Activated CD4-positive, alpha-beta T cell treated with anti-CD3 and anti-CD28 coated beads, Interleukin-2, Interleukin-4, amounts not matched to agents 100 ng/mL and 50 ng/mL, durations not matched to agents 16 hours and 8 hours (primary cell): ENCODE data around the gene SIX3.

Source experiments
- DNase-seq: peaks from one replicate; pipeline ENCODE4 v3.0.0-alpha.2; 2020; ENCODE audit warnings: low spot score

Gene SIX3

DNA sequence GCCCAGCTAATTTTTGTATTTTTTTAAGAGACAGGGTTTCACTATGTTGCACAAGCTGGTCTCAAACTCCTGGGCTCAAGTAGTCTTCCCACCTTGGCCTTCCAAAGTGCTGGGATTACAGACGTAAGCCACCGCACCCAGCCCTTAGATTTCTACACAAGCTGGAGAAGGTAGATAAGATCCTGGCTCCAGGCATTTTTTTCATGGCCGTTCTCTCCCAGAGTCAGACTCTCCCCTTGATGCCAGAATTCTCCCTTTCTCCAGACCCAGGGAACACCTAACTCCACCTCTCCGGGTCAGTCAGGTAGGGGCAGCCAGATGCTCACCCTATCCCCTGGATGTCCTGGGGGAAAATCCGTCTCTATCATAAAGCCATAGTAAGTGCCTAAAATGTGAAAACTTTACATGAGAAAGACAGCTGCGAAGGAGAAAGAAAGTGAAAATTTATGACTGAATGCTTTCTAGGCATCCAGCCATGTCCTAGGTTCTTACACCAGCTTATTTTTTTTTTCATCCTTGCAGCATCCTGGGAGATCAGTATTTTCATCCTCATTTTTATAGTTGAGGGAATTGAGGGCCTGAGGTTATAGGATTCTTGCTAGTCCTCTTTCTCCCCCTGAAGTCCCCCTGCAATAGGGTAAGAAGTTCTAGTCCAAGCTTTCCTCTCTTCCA lies 16.3 kb downstream of the SIX3 start:
- no peak for DNase-seq

GRCh38 chr2:44959855-44960254 lies 18.4 kb downstream of the SIX3 start:
- no peak for DNase-seq

DNA sequence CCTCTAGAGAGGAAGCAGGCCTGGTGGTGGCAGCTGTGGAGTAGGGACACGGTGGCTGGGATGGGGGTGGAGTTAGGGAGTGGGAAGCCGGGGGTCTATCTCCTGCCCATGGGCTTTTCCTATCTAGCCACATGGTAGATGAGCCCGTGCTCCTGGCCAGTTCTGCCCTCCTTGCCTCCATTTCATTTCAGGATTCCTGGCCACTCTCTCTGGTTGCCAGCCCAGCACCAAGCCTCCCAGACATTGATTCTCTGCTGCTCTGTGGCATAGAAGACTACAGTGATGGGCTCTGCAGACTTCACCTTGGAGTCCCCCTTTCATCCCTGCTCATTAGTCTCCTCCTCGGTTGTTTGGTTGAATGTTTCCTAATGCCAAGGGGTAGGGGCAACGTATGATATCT lies 19.4 kb downstream of the SIX3 start:
- no peak for DNase-seq

GRCh38 chr2:44962176-44962695 lies 20.7 kb downstream of the SIX3 start:
- DNase-seq: no peak

DNA sequence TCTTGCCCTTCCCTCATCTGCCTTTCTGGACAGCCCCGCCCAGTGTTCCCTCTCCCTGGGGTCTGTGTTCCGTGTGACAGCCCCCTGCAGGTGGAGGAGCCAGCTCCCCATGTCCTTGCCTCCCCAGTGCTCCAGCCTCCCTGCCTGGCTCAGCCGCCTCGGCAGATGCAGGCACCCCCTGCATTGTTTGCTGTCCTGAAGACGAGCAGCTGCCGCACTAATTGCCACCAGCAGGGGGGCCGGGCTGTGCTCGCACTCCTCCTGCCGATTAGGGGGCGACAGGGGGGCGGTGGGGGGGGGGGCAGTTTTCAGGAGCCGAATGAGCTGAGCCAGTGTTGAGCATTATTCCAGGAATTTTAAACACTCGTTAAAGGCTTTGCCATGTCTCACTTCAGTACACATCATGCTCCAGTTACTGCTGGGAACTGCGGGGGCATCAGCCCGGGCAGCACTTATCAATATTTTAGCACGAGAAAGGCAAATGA lies 23.3 kb downstream of the SIX3 start:
- DNase-seq: no peak

DNA sequence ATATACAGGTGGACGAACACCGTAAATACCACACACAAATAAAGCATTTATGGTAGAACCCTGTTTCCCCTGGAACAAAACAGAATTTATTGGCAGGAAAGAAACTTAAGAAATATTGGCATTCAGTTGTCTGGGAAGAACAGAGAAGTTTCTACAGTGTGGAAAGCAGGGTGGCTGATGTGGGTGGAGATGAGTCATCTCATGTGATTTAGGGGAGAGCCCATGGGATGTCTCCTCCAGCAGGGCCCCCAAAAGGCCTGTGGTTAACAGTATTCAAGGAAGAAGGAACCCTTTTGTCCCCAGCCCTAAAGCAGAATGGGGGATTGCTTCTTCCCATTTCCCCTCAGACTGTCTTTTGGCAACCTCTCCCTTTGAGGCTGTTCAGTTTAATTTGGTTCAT lies 24.2 kb downstream of the SIX3 start:
- DNase-seq: no peak

- no peak for DNase-seq
Observed at GRCh38 chr2:44967056-44967455, 25.6 kb downstream of the SIX3 start.

GRCh38 chr2:44967727-44968432 lies 26.4 kb downstream of the SIX3 start:
- DNase-seq: no peak

GRCh38 chr2:44969936-44970335 lies 28.4 kb downstream of the SIX3 start:
- DNase-seq: no peak

DNA sequence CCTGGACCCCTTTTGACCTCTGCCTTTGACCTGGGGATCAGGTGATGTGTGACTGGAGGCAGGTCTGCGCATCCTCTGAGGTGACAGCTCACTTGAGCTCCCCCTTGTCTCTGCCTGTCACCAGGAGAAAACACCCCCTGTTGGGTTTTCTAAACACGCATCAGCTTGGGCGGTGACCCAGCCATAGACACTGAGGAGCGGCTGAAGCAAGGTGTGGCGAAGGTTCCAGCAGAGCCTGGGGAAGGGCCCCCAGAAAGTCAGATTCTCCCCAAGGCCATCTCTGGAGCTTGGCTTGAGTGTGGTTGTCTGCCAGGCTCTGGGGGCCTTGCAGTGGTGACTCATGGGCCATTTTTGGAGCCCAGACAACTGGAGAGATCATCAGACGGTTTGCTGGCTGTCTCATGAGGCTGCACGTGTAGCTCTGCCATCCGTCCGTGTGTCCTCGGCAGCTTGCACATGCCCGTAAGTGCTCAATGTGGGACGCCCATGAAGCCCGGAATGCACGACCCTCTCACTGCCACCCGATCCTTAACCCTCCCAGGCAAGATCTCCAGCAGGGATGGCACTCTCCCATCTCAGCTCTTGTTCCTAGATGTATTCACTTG lies 29.4 kb downstream of the SIX3 start:
- DNase-seq: no peak

DNA sequence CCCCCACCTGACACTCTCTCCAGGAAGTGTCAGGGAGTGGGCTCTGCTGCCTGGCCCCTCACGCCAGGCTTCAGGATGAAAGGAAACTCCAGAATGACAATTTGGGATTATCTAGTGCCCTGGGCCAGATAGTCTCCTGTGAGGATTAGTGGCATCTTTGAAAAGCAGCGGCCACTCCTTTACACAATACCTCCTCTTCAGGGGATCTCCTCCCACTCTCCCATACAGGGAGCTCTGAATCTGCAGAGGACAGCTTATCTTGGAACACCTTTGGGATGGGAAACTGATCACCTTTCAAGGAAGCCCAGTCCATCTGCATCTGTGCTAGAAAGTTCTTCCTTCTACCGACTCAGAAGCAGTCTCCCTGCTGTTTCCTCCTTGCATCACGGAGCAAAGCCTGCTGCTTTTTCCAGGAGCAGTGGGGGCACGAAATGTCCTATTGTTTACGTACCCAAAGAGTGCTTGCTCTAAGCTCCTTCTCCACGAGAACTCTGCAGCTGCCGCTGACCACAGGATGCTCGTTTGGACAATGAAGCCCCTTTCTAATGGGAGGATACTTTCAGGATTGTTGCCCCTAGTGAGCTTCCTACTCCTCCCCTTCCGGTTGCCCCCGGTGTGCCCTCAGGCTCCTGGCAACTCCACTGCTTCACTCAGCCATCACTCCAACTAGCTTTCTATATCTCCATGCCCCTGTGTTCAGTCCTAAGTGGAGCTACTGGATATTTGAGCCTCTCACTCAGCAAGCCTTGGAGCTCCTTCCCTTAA lies 31.5 kb downstream of the SIX3 start:
- DNase-seq: no peak

- peak; percentile 16 for DNase-seq
Observed at GRCh38 chr2:44974064-44974715, 32.7 kb downstream of the SIX3 start.

DNA sequence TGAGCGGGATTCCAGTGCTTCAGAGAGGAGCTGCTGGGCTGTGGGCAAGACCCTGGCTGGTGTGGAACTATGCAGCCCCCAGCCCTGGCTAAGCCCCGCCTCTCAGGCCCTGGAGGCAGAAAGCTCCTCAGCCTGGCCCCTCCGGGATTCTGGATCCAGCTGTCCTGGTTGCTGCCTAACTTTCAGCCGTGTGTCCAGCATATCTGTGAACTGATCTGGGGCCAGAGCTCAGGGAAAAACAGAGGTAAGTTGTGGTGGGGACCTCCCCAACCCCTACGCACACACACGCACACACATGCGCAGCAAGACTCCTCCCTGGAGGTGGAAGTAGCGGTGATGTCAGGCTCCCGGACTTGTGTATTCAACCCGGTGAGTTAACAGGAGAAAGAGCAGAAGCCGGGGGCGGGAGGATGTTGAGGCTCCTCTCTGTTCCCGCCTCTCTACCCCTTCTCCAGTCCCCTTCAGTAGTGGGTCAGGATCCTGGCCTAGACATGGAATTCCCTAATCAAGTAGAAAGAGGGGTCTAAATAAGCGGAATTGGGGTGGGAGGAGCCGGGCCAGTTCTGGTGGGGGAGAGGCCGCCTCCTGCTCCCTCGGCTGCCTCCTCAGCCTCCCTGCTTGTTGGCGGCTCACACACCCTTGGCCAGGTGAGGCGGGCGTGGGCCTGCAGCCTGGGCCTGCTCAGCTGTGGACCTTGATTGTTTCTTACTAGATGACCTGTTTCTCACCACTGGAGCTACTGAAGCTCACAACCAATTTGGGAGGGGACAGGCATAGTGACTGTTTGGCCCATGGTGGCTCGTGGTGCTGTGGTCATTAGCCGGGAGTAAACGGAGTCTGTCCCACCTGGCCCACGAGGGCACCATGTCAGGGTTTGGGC lies 34.3 kb downstream of the SIX3 start:
- no peak for DNase-seq

GRCh38 chr2:44979581-44979980 lies 38.1 kb downstream of the SIX3 start:
- DNase-seq: no peak

DNA sequence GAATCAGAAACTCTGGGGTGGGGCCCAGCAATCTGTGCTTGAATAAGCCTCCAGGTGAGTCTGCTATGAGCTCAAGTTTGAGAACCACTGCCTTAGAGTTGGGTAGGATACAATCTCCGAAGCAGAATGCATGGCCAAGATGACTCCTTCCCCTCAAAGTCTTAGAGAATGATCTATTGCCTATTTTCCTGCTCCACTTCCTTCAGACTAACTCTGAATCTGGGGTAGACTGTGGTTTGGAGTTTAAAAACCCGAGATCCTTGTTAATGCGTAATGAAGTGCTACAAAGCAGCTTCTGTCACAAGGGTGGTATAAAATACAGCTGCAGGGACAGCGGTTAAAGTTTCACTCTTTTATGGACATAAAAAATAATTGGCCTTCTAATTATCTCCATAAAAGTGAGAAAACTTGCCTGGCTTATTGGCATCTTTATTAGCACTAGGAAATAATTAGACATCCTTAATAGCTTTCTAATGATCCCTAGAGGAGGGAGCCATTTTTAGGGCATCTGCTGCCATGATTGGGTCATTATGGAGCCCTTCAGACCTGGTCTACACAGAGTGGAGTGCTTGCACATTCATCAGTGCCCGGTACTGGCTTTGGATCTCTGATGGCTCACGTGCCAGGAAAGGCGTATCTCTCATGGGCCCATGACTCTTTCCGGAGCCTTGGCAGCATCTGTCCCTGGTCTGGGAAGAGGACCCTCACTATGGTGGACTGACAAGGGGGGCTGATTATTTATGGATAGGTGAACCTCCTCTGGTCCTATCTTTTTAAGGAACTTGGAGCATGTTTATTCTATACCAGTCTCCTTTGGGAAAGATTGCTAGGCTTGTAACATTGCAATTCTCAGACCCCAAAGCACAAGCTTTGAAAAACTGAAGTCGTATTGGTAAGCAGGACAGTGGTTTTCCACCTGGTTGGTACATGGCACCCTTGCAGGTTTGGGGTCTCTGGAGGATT lies 39.5 kb downstream of the SIX3 start:
- no peak for DNase-seq

- peak; percentile 60 for DNase-seq
Observed at GRCh38 chr2:44981714-44982108, 40.2 kb downstream of the SIX3 start.

- no peak for DNase-seq
Observed at GRCh38 chr2:44983836-44984604, 42.5 kb downstream of the SIX3 start.

- no peak for DNase-seq
Observed at GRCh38 chr2:44989176-44989575, 47.7 kb downstream of the SIX3 start.

DNA sequence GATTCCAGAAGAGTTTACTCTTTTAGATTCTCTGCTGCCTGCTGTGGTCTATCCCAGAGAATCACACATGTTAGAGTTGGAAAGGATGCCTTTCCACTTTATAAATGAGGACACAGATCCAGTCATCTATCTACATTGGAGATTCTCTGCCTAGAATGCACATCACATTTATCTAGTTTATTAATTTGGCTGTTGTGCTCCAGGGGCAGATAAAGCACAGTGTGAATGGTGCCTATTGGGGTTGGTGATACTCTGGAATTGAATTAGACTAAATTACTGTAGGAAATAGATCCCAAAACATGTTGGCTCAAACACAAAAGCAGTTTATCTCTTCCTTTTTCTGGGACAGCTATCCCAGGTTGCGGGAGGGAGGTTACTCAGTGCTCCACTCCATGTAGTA lies 52.9 kb downstream of the SIX3 start:
- no peak for DNase-seq
